ENCODE data around the gene PES1.
"Not testable (repeated sequence)": the region's sequence is repeated elsewhere in the genome, so short reads cannot be mapped to it uniquely, and the experiment has no call there.

PES1 gene

DNA sequence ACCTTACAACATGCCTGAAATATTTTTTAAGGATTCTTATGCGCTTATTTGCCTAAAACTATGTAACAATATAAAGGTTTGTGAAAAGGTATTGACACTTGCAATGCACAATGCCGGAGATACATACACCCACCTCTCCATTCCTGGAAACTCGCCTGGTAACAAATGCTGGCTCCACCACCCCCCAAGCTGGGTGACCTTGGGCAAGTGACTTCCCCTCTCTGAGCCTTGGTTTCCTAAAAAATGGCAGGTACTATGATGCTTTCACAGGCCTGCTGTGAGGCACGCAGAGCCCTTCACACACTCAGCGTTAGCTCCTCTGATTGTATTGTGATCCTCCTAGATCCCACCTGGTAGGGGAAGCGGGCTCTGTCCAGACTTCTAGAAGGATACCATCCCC is 19.5 kb downstream of the PES1 start:
- TF ChIP-seq, protein P1, sequence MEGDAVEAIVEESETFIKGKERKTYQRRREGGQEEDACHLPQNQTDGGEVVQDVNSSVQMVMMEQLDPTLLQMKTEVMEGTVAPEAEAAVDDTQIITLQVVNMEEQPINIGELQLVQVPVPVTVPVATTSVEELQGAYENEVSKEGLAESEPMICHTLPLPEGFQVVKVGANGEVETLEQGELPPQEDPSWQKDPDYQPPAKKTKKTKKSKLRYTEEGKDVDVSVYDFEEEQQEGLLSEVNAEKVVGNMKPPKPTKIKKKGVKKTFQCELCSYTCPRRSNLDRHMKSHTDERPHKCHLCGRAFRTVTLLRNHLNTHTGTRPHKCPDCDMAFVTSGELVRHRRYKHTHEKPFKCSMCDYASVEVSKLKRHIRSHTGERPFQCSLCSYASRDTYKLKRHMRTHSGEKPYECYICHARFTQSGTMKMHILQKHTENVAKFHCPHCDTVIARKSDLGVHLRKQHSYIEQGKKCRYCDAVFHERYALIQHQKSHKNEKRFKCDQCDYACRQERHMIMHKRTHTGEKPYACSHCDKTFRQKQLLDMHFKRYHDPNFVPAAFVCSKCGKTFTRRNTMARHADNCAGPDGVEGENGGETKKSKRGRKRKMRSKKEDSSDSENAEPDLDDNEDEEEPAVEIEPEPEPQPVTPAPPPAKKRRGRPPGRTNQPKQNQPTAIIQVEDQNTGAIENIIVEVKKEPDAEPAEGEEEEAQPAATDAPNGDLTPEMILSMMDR (conservative IDR thresholded peaks at IDR 0.05; ENCODE audit: control insufficient read depth, insufficient read depth, low read depth, low read length) = no peak
- H3K4me3 ChIP-seq (ENCODE audit: control insufficient read depth, low read depth, low read length) = no peak overlapping the region
- no peak for DNase-seq (ENCODE audit: low read depth)

- TF ChIP-seq, protein P1 (conservative IDR thresholded peaks at IDR 0.05; ENCODE audit: control insufficient read depth, insufficient read depth, low read depth, low read length) = no peak
- DNase-seq (ENCODE audit: low read depth) = no peak
- H3K4me3 ChIP-seq (ENCODE audit: control insufficient read depth, low read depth, low read length) = no peak overlapping the region
Measured at GRCh38 chr22:30569674-30570202, 22.0 kb downstream of the PES1 start.

- no peak overlapping the region for H3K4me3 ChIP-seq (ENCODE audit: control insufficient read depth, low read depth, low read length)
- DNase-seq (ENCODE audit: low read depth) = no peak
- TF ChIP-seq, protein P1 (conservative IDR thresholded peaks at IDR 0.05; ENCODE audit: control insufficient read depth, insufficient read depth, low read depth, low read length) = no peak
Measured at GRCh38 chr22:30568137-30568805, 23.4 kb downstream of the PES1 start.

- H3K4me3 ChIP-seq (ENCODE audit: control insufficient read depth, low read depth, low read length); DNase-seq (ENCODE audit: low read depth): not testable (repeated sequence)
Measured at GRCh38 chr22:30567277-30567676, 24.4 kb downstream of the PES1 start.

DNA sequence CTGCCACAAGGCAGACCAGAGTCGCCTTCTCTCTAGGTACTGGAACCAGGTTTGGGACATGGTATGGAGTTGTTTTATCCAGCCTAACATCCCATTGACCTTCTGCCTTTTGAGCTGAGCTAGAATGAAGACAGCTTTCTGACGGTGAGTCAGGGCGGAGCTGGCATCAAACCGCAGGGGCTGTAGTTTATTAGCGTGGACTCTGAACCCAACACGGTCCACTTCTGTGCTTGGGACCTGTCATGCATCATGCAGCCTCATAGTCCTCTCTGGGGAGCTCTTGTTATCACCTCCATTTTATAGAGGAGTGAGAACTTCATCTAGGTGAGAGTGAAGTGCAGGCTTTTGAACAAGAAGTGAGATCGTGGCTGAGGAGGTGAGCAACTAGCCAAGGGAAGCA is 25.6 kb downstream of the PES1 start:
- H3K4me3 ChIP-seq (ENCODE audit: control insufficient read depth, low read depth, low read length) = no peak overlapping the region
- TF ChIP-seq, protein P1 (conservative IDR thresholded peaks at IDR 0.05; ENCODE audit: control insufficient read depth, insufficient read depth, low read depth, low read length) = no peak
- no peak for DNase-seq (ENCODE audit: low read depth)

DNA sequence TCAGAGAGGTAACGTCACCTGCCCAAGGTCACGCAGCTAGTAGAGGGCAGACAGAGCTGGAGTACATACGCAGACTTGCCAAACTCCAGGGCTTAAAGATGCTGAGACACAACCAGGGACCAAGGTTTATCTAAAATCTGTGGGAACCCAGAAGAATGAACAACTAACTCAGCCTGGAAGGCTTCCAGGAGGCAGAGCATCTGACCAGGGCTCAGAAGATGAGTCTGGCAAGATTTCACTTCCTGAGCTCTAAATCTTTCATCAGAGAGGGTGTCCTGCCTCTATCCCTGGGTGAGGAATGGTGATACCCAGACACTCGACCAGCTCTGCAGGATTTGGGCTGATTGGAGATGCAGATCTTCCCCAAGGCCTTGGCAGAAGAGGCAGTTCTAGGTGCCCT is 26.4 kb downstream of the PES1 start:
- TF ChIP-seq, protein P1 (conservative IDR thresholded peaks at IDR 0.05; ENCODE audit: control insufficient read depth, insufficient read depth, low read depth, low read length) = no peak

GRCh38 chr22:30564761-30565119 is 27.0 kb downstream of the PES1 start:
- DNase-seq (ENCODE audit: low read depth) = no peak
- TF ChIP-seq, protein P1 (conservative IDR thresholded peaks at IDR 0.05; ENCODE audit: control insufficient read depth, insufficient read depth, low read depth, low read length) = no peak
- H3K4me3 ChIP-seq (ENCODE audit: control insufficient read depth, low read depth, low read length) = no peak overlapping the region

More for the DNA sequence above, 26.4 kb downstream of the PES1 start:
- DNase-seq (ENCODE audit: low read depth) = peak; percentile 23
- H3K4me3 ChIP-seq (ENCODE audit: control insufficient read depth, low read depth, low read length) = no peak overlapping the region
